8988T (cell line): ENCODE results near the gene CCNQ.
A peak's percentile ranks its signal among the peaks of the same experiment; 100 is the strongest.

Experiments used
- DNase-seq: peaks from one replicate; pipeline ENCODE4 v3.0.0; 2011

The CCNQ gene

DNA sequence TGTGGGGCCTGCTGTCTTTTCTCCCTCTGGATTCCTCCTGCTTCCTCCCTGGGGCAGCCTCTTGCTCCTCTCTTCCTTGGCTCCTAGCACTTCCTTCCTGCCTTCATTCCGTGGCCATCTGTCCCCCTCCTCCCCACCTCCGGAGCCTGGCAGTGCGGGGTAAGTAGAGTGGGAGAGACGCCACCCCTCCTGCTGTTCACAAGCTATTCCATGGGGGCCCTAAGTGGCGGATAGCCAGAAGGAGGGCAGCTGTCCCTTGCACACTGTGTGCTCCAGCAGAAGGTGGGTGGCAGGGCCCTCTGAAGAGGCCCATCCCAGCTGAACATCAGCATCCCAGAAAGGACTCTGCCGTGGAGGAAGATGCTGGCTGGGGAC lies 27.4 kb downstream of the CCNQ start:
- DNase-seq: no peak

DNA sequence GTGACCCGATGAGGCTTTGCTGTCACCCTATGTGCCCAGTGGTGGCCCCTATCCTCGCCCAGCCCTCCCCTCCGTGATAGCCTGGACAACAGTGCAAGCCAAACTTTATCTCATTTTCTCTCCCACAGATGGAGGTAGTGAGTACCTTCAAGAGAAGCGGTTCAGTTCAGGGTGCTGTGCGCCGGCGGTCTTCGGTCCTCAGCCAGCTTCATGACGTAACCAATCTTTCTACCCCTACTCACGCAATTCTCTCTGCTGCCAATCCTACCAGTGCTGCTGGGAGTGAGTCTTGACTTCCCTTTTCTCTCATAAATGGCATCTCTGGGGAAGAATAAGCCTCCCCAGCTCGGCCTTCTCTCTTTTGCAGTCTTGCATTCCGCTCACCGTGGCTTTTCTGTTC lies 29.5 kb downstream of the CCNQ start:
- DNase-seq: no peak

DNA sequence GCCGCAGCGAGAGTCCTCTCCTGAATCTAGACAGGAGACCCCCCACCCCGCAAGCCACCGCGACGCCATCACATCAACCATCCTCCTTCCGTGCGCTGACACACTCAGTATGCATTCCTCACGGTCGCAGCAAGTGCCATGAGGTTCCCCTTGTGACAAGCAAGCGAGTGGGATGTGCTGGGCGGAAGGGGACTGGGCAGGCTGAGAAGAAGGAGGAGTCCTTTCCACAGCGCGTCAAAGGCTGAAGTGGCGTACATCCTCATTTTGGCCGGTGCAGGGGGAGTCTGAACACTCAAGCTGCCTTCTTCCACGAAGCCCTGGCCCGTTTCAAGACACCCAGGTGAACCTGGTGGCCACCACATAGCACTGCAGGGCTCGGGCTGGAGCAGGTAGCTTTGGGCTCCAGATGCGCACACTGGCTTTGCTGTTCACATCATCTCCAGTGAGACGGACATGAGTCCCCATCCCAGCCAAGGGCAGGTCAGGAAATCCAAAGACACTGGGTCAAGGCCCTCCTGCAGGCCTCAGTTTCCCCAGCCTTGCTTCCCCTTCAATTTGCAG lies 30.4 kb downstream of the CCNQ start:
- DNase-seq: peak; percentile 51

DNA sequence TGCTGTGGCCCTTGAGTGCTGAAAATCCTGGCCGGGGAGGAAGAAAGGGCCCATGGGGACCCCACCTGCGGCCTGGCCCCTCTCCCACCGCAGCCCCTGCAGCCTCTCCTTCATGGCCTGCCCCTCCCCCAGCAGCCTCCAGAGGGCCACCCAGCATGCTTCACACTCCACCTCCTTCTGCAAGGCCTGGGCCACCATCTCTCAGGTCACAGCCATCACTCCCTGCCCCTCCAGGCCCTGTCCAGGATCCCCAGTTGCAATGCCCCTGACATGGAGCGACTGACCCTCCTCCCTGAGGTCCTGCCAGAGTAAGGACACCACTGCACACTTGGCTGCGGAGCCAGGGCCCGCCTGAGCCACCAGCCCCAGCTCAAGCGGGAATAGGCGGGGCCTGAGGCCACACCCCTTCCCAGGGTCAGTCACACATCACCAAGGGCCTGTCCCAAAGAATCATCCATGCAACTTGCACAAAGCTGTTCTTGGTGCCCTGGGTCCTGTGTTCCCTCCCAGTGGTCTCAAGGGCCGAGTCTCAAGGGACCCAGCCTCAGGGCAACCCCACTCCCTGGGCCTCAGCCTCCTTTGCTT lies 32.9 kb downstream of the CCNQ start:
- DNase-seq: no peak

DNA sequence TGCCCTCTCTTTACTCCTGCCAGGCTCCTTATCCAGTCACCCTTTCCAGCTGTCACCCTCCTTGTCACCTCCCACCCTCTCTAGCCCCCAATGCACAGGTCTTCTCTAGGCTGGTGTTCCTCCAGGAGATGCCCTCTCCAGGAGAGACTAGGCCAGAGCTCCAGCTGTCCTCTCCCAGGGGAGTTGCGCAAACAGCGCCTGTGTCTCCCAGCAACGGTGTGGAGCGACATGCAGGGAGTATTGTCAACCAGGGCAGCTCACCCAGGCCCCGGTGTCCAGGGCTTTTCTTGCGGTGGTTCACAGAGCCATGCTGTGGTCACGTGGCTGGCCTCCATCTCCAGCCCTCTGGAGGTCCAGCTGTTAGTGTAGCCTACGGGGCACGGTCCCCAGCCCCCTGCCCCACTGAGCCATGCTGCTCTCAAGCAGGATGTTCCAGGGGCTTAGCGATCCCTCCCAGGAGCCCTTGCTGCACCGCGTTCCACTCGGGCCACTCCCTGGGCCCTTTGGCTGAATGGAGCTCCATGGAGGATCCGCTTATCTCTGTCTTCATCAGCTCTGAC lies 34.8 kb downstream of the CCNQ start:
- no peak for DNase-seq

DNA sequence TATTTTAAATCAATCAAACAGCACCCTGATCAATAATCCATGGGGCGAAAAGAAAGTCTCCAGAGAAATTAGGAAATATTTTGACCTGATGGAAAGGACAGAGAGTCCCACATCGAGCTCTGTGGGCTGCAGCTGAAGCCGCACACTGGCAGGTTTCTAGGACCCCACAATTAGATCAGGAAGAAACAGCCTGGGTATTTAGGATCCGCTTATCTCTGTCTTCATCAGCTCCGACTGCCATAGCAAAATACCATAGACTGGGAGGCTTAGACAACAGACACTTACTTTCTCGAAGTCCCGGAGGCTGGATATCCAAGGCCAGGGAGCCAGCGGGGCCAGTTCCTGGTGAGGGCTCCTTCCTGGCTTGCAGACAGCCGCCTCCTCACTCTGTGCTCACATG lies 36.4 kb downstream of the CCNQ start:
- DNase-seq: no peak

DNA sequence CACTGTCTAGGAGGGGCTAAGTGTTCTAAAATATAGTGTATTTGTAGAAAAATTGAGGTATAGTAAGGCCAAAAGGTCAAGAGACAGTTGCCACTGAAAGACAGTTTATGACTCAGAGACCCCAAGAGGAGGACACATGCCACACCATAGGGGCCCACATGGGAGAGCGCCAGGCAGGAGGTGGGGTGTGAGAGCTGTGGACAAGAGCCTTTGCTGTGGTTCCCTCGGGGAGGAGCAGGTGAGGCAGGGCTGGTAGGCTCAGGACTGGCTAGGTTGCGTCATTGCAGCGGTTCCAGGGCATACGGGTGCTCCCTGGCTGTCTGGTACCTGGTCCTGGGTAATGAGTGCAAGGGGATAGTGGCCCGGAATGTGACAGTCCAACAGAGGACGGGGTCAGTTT lies 37.6 kb downstream of the CCNQ start:
- no peak for DNase-seq

DNA sequence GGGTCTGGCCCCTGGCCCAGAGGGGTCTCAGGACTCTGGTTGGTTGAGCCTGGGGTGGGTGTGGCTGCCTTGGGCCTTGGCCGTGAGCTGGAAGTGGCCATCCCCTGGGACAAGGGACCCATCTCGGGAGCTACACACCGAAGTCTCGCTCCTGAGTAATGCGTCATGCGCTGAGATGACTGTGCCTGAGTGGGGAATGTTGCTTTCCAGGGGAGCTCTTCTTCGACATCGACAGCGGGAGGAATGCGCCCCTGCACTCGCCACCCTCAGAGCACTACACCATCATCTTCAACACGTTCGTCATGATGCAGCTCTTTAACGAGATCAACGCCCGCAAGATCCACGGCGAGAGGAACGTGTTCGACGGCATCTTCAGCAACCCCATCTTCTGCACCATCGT lies 38.5 kb downstream of the CCNQ start:
- no peak for DNase-seq

DNA sequence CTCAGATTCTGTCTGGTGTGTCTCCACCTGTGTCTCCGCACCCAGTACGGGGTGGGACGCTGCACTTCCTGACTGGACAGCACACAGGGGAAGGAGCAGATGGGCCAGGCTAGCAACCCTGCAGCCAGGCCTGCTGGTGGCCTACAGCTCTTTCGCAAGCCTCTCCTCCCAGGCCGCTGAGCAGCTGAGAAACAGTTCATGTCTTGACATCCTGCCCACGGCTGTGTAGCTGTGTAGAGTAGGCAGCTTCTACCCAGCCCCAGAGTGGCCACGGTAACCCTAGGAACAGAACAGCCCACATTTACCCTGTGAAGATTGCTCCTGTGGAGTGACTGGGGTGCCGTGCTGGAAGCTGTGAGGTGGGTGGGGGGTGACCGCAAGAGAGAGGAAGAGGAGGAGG lies 38.9 kb downstream of the CCNQ start:
- no peak for DNase-seq

DNA sequence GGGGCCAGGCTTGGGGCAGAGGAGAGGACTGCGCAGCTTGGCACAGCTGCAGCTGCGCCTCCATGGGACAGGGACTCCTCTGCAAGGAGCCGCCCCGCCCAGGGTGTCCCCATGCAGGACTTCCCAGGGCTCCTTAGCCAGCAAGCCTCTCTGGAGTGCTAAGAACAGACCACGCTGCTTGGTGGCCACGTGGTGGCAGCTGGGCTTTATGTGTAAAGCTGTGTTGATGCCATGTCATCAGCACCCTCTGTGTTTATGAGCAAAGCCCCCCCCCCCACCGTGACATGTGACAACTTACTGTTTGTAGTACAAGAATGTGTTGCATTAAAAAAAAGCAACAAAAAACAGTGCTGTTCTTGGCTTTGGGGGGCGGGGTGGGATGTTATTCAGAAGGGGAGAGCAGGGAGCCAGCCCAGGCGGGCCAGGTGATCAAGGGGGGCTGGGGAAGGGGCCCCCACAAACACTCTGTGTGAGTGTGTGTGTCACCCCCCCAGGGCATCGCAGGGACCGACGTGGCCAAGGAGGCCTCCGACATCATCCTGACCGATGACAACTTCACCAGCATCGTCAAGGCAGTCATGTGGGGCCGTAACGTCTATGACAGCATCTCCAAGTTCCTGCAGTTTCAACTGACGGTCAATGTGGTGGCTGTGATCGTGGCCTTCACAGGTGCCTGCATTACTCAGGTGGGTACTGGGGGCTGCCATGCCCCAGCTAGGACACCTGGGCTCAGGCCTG lies 41.2 kb downstream of the CCNQ start:
- DNase-seq: no peak

DNA sequence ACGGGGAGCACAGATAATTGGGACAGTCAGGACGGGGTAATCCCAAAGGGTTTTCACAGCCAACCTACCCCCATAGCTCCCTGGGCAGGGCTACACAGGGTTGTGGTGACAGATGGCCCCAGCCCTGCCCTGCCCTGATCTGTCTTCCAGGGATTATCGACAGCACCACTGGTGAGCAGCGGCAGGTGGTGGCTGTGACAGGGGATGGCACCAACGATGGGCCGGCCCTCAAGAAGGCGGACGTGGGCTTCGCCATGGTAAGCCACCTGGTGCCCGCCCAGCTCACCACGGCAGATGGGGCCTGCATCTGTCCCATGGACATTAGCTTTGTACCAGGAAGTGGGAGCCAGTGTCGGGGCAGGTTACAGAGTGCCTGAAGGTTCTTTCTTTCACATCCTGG lies 42.2 kb downstream of the CCNQ start:
- no peak for DNase-seq

DNA sequence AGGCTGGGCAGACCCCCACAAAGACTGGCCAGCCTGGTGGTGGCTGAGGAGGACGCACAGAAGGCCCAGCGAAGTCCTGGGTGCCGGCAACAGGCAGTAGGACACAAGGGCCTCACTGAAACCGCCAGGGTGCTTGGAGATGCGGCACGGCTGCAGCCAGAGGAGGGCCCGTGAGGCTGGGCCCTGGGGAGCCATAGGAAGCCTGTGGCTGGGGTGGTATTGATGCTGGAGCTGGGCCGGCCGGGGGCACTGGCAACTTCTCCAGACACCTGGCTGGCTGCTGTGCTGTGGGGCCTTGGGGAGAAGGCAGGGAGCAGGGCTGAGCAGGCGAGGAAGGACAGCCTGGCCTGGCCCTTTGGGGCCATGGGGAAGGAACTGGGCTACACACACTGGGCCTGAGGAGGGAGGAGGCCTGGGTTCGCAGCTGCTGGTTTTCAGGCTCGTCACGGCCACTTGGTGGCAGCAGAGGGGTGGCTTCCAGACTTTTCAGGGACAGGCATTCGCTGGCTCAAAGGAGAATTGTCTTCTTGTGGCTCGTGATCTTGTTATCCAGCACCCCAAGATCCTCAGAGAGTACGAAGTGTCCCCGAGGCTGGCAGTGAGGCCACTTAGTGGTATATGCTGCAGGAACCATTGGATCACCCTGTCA lies 44.3 kb downstream of the CCNQ start:
- DNase-seq: peak; percentile 87

DNA sequence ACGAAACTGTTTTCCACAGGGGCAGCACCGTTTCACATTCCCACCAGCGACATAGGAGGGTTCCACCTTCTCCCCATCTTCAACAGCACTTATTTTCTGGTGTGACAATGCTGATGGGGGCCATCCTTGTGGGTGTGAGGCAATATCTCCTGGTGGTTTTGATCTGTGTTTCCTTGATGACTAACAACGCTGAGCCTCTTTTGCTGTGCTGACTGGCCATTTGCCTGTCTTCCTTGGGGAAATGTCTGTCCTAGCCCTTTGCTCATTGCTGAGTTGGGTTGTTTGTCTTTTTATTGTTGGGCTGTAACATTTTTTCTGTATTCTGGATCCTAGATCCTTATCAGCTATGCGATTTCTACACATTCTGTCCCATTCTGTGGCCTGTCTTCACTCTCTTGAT lies 47.8 kb downstream of the CCNQ start:
- no peak for DNase-seq

DNA sequence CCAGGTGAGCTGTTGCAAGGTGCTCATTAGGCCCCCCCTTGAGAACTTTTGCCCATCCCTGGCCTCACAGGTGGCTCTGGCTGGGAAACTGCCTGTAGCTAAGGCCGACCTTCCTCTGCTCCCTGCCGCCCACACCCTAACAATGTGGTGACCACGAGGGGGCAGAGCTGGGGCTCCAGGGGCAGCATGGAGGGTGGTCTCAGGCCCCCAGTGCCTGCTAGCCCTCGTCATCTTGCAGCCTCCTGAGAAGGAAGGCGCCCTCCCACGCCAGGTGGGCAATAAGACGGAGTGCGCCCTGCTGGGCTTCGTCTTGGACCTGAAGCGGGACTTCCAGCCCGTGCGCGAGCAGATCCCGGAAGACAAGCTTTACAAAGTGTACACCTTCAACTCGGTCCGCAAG lies 49.1 kb downstream of the CCNQ start:
- no peak for DNase-seq

DNA sequence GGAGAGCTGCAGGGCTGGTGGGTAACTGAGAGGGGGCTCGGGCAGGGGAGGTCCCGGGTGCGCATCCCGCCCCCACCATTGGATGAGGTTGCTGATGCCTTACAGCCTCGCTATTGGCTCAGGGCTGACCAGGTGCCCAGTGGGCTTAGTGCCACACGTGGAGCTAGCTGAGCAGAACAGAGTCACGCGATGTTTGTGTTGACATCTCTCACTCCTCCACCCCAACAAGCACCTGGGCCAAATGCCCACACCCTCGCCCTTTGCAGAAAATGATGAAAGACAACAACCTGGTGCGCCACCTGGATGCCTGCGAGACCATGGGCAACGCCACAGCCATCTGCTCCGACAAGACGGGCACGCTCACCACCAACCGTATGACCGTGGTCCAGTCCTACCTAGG lies 49.7 kb downstream of the CCNQ start:
- DNase-seq: no peak

DNA sequence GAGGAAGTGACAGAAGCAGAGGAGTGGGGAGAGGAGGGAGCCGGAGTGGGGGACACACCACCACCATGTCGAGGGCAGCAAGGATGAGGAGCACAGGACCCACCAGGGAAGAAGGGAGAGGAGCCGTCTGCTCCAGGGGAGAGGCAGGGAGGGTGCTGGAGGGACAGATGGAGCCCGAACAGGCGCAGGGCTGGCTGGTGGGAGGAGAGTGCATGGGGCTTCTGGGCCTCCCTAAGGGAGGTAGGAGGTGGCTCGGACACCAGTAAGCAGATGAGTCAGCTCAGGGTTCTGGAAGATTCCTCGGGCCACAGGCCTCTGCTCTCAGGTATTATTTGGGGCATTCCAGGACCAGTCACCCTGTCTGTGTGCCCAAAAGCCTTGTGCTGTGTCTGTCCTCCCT lies 51.7 kb downstream of the CCNQ start:
- DNase-seq: no peak

DNA sequence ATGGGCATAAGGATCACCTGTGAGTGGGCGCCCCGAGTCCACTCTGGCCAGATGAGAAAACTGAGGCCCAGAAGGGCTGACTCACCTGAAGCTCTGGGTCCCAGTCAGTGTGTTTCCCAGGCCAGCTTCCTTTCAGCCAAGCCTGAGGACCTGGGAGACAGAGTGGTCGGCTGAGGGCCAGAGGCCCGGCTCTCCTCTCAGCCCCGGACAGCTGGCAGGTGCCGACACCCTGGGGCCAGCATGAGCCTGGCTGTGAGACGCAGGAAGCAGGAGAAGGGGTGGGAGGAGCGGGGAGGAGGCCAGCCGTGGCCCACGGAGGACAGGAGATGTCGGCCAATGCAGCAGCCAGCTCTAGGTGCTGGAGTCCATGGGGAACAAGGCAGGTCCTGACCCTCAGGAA lies 52.6 kb downstream of the CCNQ start:
- DNase-seq: no peak

DNA sequence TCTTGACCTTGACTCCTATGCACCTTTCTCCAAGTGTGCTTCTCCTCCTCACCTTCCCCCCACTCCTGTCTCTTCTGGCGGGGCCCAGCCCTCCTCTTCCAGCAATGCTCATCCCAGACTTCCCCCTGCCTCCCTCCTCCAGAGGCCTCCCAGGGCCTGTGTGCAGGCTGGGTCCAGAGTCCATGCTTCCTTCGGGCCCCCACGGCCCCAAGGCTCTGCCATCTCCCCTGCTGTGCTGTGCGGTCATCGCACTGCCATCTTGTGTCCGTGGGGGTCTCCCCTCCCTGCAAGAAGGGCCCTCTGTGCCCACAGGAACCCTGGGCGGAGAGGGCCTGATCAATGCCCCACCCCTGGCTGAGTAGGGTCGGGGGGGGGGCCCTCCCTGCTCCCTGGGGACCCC lies 54.2 kb downstream of the CCNQ start:
- DNase-seq: no peak

DNA sequence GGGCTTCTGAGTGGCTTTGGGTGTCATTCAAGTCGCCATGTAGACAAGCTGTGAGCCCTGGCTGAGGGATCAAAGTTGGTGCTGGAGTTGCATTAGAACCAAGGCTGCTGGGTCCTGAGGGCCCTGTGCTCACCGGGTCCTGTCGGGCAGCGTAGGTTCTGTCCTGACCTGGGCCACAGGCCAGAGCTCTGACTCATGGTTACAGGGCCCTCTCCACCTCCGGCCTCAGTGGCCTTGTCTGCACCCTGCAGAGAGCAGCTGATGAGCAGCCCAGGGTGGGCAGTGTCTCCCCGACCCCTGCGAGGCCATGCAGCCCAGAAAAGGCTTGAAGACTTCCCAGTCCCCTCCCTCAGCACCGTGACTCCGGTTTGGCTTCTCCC lies 59.0 kb downstream of the CCNQ start:
- DNase-seq: no peak

DNA sequence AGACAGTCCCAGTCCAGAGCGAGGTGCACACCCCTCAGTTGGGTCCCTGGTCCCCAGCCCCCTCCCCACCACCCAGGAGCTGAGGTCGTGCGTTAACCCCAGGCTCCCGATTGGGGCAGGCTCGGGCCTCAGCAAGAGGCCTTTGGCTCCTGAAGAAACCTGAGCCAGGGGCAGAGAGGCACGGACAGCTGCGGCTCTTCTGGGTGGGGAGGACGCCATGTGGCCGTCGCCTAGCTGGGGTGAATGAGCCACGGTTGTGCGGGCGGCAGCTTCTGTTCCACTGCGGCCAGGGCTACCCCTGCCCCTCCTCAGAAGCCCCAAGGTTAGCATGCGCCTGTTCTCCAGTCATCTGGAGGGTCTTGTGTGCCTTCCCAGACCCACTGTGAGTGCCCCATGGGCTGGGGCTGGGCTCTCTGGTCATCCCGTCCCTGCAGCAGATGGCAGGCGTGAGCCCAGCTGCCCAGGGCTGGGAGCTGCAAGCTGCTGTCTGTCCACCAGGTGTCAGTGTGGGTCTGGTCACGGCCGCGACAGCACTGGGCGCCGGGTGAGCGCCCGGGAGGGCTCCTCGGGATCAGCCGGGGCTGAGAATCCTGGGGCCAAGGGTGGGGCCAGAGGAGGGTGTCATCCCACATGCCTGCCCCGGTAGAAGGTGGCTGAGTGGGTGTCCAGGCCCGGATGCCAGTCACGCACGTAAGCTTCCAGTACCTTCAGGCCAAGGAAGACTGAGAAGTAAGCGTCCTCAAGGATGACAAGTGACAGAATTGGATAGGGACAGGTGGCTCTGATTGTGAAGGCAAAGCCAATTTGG lies 59.6 kb downstream of the CCNQ start:
- peak; percentile 89 for DNase-seq

DNA sequence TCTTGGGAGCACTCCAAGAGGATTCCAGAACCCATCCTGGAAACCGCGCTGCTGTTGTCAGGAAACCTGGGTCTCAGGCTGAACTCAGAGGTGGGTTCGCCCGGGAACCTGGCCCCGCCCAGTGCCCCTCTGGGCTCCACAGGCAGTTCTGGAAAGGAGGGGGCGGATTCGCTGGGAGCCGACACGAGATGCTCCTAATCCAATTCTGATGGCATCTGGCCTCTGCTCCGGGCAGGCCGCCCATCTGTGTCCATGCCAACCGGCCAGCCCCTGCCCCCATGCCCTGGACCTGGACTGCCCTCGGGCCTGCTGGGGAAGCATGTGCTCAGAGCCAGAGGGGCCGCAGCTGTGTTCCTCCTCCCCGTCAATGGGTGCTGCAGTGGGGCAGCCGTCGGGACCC lies 60.5 kb downstream of the CCNQ start:
- no peak for DNase-seq
